Endothelial cell of umbilical vein (primary cell): ENCODE results near the gene CRKL. TPM values are rescaled to one million over a fixed set of nuclear protein-coding genes. Genes with fewer than 3 reads are reported as not detected.

Source experiments
- BruUV-seq: library from RNA; stranded (reverse); fragments of 400-500 nt; replicated peaks from 2 replicates; lab custom pipeline; 2021; lab: Mats Ljungman, UMichigan
- CTCF ChIA-PET: fragments of 300-600, 350-600 bp; sonication (Branson Sonifier 250); formaldehyde crosslinking; loops from one replicate; lab custom pipeline; 2021; ENCODE audit warnings: antibody characterized with exemption, inconsistent platforms; lab: Charles Lee
- POLR2A ChIA-PET: fragments of 300-600, 350-600 bp; sonication (Branson Sonifier 250); formaldehyde crosslinking; loops from one replicate; lab custom pipeline; 2021; ENCODE audit warnings: antibody characterized with exemption, inconsistent platforms; lab: Charles Lee
- DNase-seq: peaks from one replicate; pipeline ENCODE4 v3.0.0-alpha.2; 2011; ENCODE audit warnings: low read depth, low spot score
- FAIRE-seq: peaks from 2 replicates; lab custom pipeline; 2011; peaks lifted over from hg19 to GRCh38; lab: Jason Lieb, UNC
- H2AFZ ChIP-seq: 2 replicates; pipeline ENCODE4 v1.6.0; 2012; ENCODE audit warnings: low read depth, low read length, control low read depth, inconsistent platforms
- H3K27ac ChIP-seq: 2 replicates; pipeline ENCODE4 v1.5.1; 2011; ENCODE audit warnings: low read depth, mild to moderate bottlenecking, control low read depth, low read length, moderate library complexity; ENCODE audit not compliant: insufficient read depth
- H3K27me3 ChIP-seq, 2 experiments: 2 replicates each; pipeline versions ENCODE4 v1.6.0 to v1.6.1; 2011; ENCODE audit warnings: low read length in 2 of 2, mixed read lengths in 1 of 2; ENCODE audit not compliant: control insufficient read depth in 2 of 2, insufficient read depth in 2 of 2
- H3K36me3 ChIP-seq, 2 experiments: 2 replicates in 1 of 2; 3 replicates in 1 of 2; pipeline ENCODE4 v1.5.1; 2011; ENCODE audit warnings: low read length in 2 of 2, mild to moderate bottlenecking in 1 of 2, moderate library complexity in 1 of 2; ENCODE audit not compliant: control insufficient read depth in 2 of 2, insufficient read depth in 2 of 2; ENCODE audit errors: extremely low read depth in 1 of 2
- H3K4me1 ChIP-seq: 3 replicates; pipeline ENCODE4 v1.5.1; 2011; ENCODE audit warnings: mild to moderate bottlenecking, low read length; ENCODE audit not compliant: control insufficient read depth, insufficient read depth; ENCODE audit errors: extremely low read depth
- H3K4me2 ChIP-seq: 2 replicates; pipeline ENCODE4 v1.6.1; 2011; ENCODE audit warnings: low read length, control low read depth, mixed read lengths; ENCODE audit not compliant: insufficient read depth
- H3K4me3 ChIP-seq, 3 experiments: fragments of 200-600 bp in 1 of 3; sonication (generic), shearing (Covaris generic) in 1 of 3; replicated peaks in 1 of 3; 2 replicates each; pipeline ENCODE4 v1.5.1; 2011 to 2016; ENCODE audit warnings: control low read depth in 3 of 3, low read length in 3 of 3, mild to moderate bottlenecking in 2 of 3, inconsistent platforms in 1 of 3, low read depth in 1 of 3, moderate library complexity in 1 of 3; ENCODE audit not compliant: insufficient read depth in 1 of 3
- H3K79me2 ChIP-seq: 2 replicates; pipeline ENCODE4 v1.6.0; 2012; ENCODE audit warnings: low read length, inconsistent platforms; ENCODE audit not compliant: control insufficient read depth, insufficient read depth
- H3K9ac ChIP-seq: replicated peaks from 2 replicates; pipeline ENCODE3; 2011; ENCODE audit warnings: low read length, control low read depth; ENCODE audit not compliant: insufficient read depth; ENCODE audit errors: extremely low read depth
- H3K9me1 ChIP-seq: replicated peaks from 3 replicates; pipeline ENCODE4 v1.6.0; 2011; ENCODE audit warnings: mild to moderate bottlenecking, low read length; ENCODE audit not compliant: control insufficient read depth, insufficient read depth; ENCODE audit errors: extremely low read depth
- H3K9me3 ChIP-seq: replicated peaks from 2 replicates; pipeline ENCODE4 v1.5.1; 2012; ENCODE audit warnings: low read length, inconsistent platforms; ENCODE audit not compliant: control insufficient read depth, insufficient read depth
- H4K20me1 ChIP-seq: replicated peaks from 2 replicates; pipeline ENCODE3; 2011; ENCODE audit warnings: mild to moderate bottlenecking, low read length; ENCODE audit not compliant: control insufficient read depth, insufficient read depth; ENCODE audit errors: extremely low read depth
- CTCF ChIP-seq, 2 donors: IDR thresholded peaks; 1 replicate in 1 of 2; 2 replicates in 1 of 2; pipeline ENCODE4 v1.5.1; 2011; ENCODE audit warnings: low read length in 2 of 2, mild to moderate bottlenecking in 2 of 2, moderate library complexity in 2 of 2, control low read depth in 1 of 2, inconsistent platforms in 1 of 2, low read depth in 1 of 2; ENCODE audit not compliant: insufficient read depth in 1 of 2; ENCODE audit errors: extremely low read depth in 1 of 2
- EZH2 ChIP-seq: IDR thresholded peaks from 2 replicates; pipeline ENCODE4 v1.6.1; 2012; ENCODE audit warnings: borderline replicate concordance, low read depth, mild to moderate bottlenecking, moderate library complexity, low read length, inconsistent platforms; ENCODE audit not compliant: severe bottlenecking
- FOS ChIP-seq: IDR thresholded peaks from 2 replicates; pipeline ENCODE4 v1.6.1; 2011; ENCODE audit warnings: mild to moderate bottlenecking, low read length, moderate library complexity, borderline replicate concordance; ENCODE audit not compliant: insufficient read depth
- GATA2 ChIP-seq: IDR thresholded peaks from 2 replicates; pipeline ENCODE4 v1.7.0; 2011; ENCODE audit warnings: low read depth, mild to moderate bottlenecking, moderate library complexity, mixed read lengths, low read length; ENCODE audit not compliant: insufficient read length, insufficient read depth
- JUN ChIP-seq: IDR thresholded peaks from 2 replicates; pipeline ENCODE4 v1.6.1; 2011; ENCODE audit warnings: borderline replicate concordance, low read depth; ENCODE audit not compliant: insufficient read length, insufficient read depth
- MAX ChIP-seq: IDR thresholded peaks from 2 replicates; pipeline ENCODE4 v1.6.1; 2011; ENCODE audit not compliant: insufficient read depth, insufficient read length
- MYC ChIP-seq: IDR thresholded peaks from one replicate; pipeline ENCODE4 v1.6.1; 2011; ENCODE audit warnings: mild to moderate bottlenecking, low read depth, low read length
- POLR2A ChIP-seq: IDR thresholded peaks from 2 replicates; pipeline ENCODE4 v1.6.1; 2012; ENCODE audit warnings: low read depth, mild to moderate bottlenecking, control low read depth, low read length
- POLR2AphosphoS5 ChIP-seq: IDR thresholded peaks from 2 replicates; pipeline ENCODE4 v1.6.1; 2012; ENCODE audit warnings: low read depth, mild to moderate bottlenecking, control low read depth, low read length, moderate library complexity; ENCODE audit not compliant: insufficient read depth
- dilution Hi-C: fragments of 300-500 bp; cut with MboI; formaldehyde crosslinking; loops from one replicate; pipeline ENCODE4 v1.15.0; 2019; ENCODE audit warnings: low sequenced_read_pairs; ENCODE audit not compliant: extremely low pct_ligation_motif_present
- intact Hi-C: fragments of 100-400 bp; cut with micrococcal nuclease; formaldehyde crosslinking; loops from one replicate; pipeline ENCODE4 v1.10.0; 2022
- polyA plus RNA-seq, 4 experiments: library from polyadenylated mRNA; depleted of rRNA in 3 of 4; stranded (reverse) in 3 of 4; unstranded in 1 of 4; fragments of >200 nt; gene quantifications; 2 replicates each; pipeline versions ENCODE4 v1.2.1 to v1.2.3, GENCODE V29; 2011 to 2012; ENCODE audit warnings: missing spikeins in 1 of 4
- total RNA-seq: library from RNA; stranded (reverse); gene quantifications from 2 replicates; pipeline ENCODE4 v1.2.3, GENCODE V29; 2021

Gene CRKL
- total and polyA plus RNA-seq, 2 donors (not counting 3 experiments of a cell fraction or from before 2014, with no cell fraction given): 18.0 to 50.6 TPM

- FAIRE-seq: peak; percentile 92
- POLR2A ChIA-PET: interaction anchor here (1.0 to 1.4 kb wide), 3 partner anchors 31 to 96 kb away, joined by 3 to 4 read pairs (median 3); partner anchors contain the start of genes CRKL and LZTR1
Measured at GRCh38 chr22:20885557-20886323, 31.5 kb upstream of the CRKL start.

More at GRCh38 chr22:20885557-20886323, 31.5 kb upstream of the CRKL start:
- intact Hi-C loops (loop anchor here (1.0 to 5.0 kb wide), 5 partner anchors 32 to 117 kb away; partner anchors contain the start of genes CRKL, LZTR1 and THAP7), dilution Hi-C loops (no loop called here)
- no peak overlapping the region for H3K4me2 ChIP-seq
- peak; percentile 38 for TF ChIP-seq POLR2AphosphoS5
- no peak for TF ChIP-seq EZH2
- peak; percentile 88 to 96 for TF ChIP-seq CTCF (IDR thresholded peaks at IDR 0.05; ENCODE audit: extremely low read depth in 1 of 2, insufficient read depth in 1 of 2, low read depth in 1 of 2, low read length in 2 of 2)
- TF ChIP-seq MYC: no peak
- TF ChIP-seq MAX: no peak
- TF ChIP-seq GATA2: peak; percentile 38
- TF ChIP-seq POLR2A: no peak
- no peak for TF ChIP-seq FOS
- TF ChIP-seq JUN: no peak
- peaks cover 3% of the 10 kb centered on the region for H3K4me1 ChIP-seq
- H2AFZ ChIP-seq: peak overlapping the region; percentile 76
- H3K9ac ChIP-seq: no peak overlapping the region
- no peaks in the 10 kb centered on the region for H3K27me3 ChIP-seq
- no peak overlapping the region for H3K4me3 ChIP-seq
- H3K9me1 ChIP-seq: no peaks in the 10 kb centered on the region
- peaks cover 10 to 23% of the 10 kb centered on the region in 2 experiments for H3K36me3 ChIP-seq
- H3K79me2 ChIP-seq: no peaks in the 10 kb centered on the region
- BruUV-seq: no TSS peak
- no peak overlapping the region for H3K27ac ChIP-seq
- no peaks in the 10 kb centered on the region for H3K9me3 ChIP-seq
- peak; percentile 88 for DNase-seq
- no peaks in the 10 kb centered on the region for H4K20me1 ChIP-seq
- CTCF ChIA-PET: interaction anchor here (0.5 to 2.8 kb wide), 52 partner anchors 8 to 761 kb away, joined by 3 to 31 read pairs (median 4); partner anchors contain the start of genes AIFM3, CRKL, LZTR1 and P2RX6
